CD1c-positive myeloid dendritic cell (primary cell): ENCODE results near the gene ASPHD1.

Experiments
- DNase-seq: peaks from one replicate; pipeline ENCODE4 v3.0.0-alpha.2; 2016; ENCODE audit errors: extremely low spot score

The ASPHD1 gene

DNA sequence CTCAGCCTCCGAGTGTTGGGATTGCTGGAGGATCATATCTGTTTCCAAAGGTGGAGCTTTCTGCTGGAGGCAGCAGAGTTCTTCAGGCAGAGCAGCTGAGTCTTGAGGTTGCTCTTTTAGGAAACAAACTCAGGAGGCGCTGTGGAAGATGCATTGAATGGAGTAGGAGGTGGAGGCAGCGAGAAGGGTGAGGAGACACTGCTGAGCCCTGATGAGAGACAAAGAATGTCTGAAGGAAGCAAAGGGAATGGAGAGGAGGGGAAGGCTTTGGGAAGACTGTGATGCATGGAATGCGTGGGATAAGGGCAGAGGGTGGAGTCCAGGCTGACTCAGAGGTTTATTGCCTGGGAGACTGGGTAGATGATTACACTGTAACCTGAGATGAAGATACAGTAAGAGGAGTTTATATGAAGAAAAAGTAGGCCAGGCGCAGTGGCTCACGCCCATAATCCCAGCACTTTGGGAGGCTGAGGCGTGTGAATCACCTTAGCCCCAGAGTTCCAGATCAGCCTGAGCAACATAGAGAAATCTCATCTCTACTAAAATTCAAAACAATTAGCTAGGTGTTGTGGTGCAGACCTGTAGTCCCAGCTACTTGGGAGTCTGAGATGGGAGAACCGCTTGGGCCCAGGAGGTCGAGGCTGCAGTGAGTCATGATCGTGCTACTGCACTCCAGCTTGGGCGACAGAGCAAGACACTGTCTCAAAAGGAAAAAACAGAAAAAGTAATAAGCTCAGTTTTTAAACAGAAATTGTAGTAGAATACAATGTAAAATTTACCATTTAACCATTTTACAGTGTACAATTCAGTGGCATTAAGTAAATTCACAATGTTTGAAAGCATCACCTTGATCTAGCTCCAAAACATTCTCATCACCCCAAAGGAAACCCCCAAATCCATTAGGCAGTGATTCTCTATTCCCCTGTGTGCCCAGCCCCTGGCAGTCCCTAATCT, 43.8 kb downstream of the ASPHD1 start:
- DNase-seq: no peak

DNA sequence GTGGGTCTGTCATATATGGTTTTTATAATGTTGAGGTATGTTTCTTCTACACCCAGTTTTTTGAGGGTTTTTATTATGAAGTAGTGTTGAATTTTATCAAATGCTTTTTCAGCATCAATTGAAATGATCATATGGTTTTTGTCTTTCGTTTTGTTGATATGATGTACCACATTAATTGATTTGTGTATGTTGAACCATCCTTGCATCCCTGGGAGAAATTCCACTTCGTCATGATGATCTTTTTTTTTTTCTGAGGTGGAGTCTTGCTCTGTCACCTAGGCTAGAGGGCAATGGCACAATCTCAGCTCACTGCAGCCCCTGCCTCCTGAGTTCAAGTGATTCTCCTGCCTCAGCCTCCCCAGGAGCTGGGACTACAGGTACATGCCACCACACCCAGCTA, 47.6 kb downstream of the ASPHD1 start:
- DNase-seq: no peak

DNA sequence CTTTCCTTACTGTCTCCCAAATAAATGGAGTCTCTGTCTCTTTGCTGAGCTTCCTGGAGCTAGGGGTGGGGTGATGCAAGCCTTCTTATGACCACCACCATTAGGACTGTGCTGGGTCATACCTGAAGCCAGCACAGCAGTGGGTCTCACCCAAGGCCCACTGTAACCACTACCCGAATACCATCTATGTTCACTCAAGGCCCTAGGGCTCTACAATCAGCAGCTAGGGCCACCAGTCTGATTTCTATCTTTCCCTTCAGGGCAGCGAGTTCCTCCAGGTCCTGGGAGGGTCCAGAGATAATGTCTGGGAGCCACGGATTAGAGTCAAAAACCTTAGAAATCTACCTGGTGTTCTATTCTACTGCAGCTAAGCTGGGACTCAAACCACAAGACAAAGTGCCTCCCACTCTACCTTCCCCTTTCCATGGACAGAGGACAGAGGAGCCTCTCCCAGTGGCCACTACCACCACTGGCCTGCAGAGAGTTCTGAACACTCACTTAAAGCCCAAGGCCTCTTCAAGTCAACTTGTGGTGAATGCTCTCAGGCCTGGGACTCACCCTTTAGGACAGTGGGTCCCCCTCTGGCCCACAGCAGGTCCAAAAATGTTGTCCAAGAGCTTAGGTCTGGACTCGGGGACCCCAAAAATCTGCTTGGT, 50.6 kb downstream of the ASPHD1 start:
- no peak for DNase-seq

DNA sequence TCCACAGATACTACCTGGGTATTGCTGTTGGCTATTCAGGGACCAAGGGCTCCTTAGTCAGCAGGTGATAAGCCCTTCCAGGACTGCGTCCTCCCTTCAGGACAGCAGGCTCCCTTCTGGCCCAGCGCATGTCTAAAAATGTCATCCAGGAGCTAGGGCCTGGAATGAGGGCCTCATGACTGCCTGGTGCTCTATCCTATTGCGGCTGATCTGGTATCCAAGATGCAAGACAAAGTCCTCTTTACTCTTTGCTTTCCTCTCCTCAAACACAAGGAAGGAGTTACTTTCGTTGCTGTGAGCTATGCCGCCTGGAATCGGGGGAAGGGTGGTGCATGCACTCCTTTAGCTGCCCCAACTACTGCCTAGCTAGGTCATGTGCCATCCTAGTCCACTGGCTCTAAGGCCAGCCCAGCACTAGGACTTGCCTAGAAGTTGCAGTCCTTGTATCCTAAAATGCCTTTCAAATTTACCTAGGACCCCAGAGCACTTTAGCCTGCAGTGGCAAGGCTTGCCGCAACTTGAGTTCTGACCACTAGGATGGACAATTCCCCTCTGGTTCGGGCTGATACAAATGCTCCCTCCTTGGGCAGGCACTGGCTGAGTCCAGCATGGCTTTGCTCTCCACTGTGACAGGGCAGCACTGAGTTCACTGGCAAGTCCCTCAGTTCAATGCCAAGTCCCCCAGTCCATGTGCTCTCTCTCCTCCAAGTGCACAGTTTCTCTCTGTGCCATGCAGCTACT, 51.5 kb downstream of the ASPHD1 start:
- DNase-seq: no peak
